CD4-positive, alpha-beta T cell treated with Interleukin-6 for 4 hours (primary cell): ENCODE results near the gene SORT1.
"Not testable (repeated sequence)": the region's sequence is repeated elsewhere in the genome, so short reads cannot be mapped to it uniquely, and the experiment has no call there.

Experiments used
- DNase-seq: peaks from one replicate; pipeline ENCODE4 v3.0.0-alpha.2; 2020; ENCODE audit warnings: mixed read lengths

The SORT1 gene

DNA sequence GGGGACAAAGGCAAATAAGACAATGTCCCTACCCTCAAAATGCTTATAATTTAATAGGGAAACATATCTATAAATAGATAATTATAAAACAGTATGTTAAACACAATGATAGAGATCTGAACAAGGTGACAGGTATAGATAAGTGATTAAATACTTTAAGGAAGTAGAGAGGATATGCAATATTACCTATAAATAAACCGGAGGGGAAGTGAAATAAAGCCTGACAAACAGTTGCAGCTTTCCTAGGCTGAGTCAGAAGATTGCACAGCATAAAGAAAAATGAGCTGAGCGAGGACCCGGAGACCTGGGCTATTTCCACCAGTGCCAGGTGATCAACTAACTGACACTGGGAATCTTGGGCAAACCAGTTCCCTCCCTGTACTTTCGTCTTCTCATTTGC, 103.2 kb downstream of the SORT1 start:
- DNase-seq: no peak

DNA sequence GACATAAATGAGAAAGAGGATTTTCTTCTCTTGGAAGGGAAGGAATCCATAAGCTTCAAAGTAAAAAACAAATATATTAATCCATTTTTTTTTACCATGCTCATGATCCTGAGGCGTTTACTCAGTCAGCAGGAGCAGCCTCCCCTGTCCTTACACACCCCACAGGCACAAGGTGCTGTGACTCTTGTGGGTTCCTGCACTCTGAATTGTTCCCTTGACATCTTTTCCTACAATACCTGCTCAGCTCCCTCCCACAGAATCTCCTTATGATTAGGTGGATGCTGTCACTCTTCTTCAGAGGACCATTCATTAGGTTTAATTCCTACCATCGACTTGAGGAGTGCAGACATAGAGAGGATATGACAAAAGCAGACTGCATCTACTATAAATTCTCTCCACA, 104.7 kb downstream of the SORT1 start:
- DNase-seq: no peak

DNA sequence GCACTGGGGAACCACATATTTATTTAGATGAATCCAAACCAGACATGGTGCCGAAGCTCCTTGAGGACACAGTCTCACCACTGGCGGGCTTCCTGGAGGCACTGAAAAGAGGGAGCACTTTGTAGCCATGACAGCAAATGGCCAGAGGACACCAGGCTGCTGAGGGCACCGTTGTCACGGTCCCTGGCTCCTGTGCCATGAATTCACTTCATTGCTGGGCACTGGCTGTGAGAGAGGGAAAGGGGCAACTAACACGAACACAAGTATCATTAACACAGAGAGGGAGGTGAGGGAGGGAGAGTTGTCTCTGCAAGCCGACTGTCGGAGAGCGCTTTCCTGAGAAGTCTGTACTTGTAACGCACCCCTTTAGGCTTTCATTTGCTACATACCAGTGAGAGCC, 105.4 kb downstream of the SORT1 start:
- DNase-seq: no peak

DNA sequence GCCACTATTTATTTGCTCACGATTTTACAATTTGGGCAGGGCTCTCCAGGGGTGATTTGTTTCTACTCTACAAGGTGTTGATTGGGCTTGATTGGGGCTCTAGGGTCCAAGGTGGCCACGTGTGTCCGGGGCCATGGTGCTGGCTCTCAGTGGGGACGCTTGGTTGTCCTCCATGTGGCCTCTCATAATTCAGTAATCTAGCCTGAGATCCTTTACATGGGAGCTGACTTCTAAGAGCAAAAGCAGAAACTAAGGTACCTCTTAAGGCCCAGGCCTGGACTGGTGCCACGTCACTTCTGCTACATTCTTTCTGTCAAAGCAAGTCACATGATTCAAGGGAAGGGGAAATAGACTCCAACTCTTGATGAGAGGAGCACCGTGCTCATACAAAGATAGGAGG, 106.7 kb downstream of the SORT1 start:
- no peak for DNase-seq

DNA sequence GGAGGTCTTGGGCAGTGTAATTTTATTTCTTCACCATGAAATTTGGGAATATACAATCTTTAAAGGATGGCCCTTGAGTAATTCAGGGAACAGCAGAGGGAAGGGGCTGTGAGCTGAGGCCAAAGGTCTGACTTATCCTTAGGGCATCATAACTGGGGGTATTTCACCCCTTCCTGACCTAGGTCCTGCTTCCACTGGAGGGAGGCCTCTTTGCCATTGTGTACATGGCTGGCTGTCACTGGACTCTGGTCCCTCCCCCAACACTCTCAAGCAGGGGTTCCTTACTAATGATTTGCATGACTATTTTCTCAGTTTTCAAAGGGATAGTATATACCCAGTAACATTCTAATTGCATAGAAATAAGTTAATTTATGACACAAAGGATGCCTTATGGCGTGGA, 107.6 kb downstream of the SORT1 start:
- no peak for DNase-seq

DNA sequence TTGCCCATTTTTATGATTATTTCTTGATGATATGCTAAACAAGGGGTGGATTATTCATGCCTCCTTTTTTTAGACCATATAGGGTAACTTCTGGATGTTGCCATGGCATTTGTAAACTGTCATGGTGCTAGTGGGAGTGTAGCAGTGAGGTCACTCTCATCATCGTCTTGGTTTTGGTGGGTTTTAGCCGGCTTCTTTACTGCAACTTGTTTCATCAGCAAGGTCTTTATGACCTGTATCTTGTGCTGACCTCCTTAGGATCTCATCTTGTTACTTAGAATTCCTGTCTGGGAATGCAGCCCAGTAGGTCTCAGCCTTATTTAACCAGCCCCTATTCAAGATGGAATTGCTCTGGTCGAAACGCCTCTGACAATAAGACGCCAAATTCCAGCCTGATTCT, 111.0 kb downstream of the SORT1 start:
- DNase-seq: not testable (repeated sequence)

DNA sequence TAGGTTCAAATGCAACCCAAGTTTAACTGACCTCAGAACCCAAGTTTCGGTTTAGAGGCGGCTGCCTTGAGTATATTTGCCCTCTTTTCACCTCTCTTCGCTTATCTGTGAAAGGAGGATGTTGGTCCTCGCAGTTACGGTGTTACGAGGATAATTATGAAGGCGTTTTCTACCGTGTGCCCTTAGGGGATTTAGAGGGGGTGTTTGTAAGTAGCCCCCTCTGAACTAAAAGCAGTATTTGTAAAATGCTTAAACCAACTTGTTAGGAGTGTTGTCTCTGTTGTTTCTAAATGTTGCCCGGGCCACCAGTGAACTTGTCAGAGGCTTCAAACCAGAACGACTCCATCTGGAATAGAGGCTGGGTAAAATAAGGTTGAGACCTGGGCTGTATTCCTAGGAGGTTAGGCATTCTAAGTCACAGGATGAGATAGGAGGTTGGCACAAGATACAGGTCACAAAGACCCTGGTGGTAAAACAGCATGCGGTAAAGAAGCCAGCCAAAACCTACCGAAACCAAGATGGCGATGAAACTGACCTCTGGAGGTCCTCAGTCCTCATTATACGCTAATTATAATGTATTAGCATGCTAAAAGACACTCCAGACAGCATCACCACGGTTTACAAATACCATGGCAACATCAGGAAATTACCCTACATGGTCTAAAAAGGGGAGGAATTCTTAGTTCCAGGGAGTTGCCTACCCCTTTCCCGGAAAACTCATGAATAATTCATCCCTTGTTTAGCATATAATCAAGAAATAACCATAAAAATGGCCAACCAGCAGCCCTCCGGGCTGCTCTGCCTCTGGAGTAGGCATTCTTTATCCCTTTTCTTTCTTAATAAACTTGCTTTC, 113.7 kb downstream of the SORT1 start:
- DNase-seq: no peak

DNA sequence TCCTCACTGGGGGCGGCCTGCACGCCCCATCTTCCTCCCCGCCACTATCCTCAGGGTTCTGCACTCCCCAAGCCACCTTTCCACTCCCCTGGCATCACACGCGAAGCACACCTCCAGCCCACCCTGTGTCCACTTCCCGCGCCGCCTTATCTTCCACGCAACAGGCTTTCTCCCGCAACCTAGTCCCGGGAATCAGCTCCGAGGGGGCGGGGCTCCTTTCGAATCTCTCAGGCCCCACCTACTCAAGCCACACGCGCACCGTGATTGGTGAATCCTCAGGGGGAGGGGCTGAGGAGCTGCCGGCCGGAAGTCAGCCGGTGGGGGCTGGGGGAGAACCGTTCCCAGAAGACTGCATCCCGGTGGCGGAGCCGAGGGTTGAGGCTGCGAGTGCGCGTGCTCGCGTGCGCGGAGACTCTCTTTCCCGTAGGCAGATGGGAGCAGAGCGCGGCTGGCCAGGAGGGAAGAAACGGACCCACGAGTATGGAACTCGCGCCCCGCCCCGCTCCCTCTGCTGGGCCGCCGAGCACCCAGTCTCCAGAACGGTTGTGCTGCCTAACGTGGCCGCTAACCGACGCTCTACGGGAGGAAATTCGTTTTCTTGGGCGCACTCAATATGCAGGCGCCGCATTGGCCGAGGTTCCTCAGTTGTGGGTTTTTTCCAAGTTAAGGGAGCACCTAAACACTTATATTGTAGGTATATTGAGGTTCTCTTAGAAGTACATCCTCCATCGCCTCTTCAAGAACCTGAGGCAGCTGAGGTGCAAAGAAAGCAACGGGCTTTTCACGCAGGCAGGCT, 114.6 kb downstream of the SORT1 start, which contains the start of gene PSRC1:
Gene PSRC1 (minus strand): TSS at position 194 of the 796 bp plus-strand sequence.
- DNase-seq: peak; percentile 92

DNA sequence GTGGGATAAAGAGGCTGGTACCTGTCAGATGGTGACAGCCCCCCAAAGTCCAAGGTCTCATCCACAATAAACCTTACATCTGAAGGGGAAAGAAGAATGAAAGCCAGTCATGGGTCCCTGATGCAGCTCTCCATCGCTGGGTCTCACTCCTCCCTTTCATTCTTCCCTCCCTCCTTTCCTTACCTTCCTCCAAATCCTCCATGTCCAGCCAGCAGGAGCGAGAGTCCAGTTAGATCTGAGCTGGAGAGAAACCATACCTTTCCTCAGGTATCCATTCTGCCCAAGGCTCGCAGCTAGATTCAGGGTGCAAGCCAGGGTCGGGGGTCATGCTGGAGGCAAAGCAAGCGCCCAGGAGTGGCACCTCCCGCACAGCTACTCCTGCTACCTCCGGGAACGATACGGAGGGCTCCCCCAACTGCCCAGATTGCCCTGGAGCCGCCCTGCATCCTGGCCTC, 115.2 kb downstream of the SORT1 start:
- DNase-seq: no peak

DNA sequence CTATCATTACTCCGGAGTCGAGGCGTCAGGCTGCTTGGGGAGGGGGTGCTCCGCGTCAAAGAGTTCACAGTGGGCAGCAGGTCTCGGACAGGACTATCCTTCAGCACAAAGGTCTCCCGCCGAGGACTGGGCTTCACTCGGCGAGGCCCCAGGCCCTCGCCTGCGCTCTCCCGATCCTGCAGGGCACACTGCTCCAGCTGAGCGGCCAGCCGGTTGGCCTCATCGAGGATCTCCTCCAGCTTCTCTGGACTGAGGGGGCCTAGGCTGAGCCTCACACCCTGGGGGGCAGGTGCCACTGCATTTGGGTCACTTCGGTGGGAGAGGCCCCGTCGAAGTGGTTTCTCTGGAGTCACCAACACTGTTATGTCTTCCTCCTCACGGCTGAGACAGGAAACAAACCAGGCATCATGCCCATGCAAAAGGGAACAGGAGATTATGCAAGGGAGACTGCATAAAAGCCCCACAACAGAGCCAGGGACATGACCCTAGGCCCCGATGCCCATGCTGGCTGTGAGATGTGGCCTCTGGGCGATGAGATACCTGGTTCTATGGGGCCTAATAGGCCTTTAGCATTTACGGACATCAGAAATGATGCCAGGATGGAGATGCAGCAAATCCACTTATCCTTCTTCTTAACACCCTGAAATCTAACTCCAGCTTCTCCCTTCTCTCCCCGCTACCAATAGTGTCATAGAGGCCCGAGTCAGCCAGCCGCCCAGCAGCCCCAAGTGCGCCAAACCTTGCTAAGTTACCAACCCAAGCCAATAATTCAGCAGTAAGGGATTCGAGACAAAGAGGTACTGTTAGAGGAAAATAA, 115.8 kb downstream of the SORT1 start:
- DNase-seq: no peak

DNA sequence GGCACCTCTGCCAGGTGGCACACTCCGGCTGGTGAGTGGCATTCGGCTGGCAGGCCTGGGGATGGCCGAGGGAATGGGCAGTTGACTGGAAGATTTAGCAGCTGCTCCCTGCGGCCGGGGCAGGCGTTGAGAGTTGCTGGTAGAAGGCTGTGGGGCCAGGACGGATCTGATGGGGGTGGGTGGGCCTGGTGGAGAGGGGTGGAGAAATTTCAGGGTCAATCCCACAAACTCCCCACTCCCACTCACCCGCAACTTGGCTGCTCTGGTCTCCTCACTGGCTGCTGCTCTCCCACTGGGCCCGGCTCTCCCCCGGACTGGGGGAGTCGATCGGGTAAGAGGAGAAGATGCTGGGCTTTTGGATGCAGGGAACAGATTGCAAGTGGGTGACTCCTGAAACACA, 116.9 kb downstream of the SORT1 start:
- DNase-seq: no peak

DNA sequence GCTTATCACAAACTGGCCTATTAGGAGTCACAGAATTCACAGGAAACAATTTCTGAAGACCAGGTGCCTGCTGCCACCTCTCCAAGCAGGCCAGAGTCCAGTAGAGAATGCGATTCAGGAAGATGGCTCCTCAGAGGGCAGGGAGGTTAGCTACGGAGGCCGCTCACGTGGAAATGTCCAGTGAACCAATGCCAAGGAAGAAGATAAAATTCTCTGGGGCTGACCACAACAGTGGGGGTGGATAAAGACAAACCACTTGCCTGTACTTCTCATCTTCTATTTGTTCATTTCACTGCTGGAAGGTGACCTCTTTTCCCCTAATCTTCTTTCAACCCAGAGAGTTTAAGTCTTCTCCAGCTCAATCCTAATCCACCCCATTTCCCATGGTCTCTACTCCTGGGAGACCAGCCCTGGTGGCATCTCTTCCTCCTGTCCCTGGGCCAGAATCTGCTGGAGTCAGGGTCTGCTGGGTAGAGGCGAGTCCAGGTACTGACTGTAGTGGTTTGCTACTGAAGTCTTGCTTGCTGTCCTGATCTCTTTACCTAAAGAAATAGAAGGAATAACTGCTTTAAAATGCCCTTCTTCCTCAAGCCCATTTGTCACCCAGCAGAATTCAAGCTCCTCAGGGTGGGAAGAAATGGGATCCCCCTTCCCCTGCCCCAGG, 118.0 kb downstream of the SORT1 start:
- no peak for DNase-seq

DNA sequence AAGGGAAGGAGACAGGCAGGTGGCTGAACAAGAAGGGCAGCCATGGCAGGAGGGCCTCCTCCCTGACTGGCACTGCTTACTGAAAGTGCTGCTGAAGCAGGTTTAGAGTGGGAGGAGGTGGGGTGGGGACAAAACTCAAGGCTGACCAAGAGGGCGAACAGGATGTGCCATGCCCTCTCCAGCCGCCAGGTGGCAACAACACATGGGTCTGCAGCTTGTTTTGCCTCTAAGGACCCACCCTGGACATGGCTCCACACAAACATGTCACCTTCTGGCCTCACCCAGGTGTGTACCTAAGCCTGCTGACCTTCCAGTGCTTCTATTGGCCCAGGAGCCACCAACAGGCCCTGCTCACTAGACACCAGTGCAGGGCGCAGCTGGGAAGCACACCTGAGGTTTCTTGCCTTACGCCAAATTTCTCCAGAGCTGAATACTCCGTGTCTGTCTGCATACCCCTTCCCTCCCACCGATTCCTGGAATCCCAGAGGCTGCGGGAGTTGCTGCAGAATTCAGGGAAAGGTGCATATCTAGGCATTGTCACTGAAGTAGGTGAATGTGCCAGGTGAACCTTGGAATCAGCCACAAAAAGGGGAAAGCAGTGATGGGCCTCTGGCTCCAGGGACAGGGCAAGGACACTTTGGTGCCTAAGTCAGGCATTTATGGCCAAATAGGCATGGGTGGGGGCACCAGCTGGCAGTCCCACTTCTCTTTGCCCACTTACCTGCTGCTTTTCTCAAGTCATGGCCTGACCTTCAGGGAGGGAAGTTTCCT, 120.1 kb downstream of the SORT1 start:
- DNase-seq: peak; percentile 72

DNA sequence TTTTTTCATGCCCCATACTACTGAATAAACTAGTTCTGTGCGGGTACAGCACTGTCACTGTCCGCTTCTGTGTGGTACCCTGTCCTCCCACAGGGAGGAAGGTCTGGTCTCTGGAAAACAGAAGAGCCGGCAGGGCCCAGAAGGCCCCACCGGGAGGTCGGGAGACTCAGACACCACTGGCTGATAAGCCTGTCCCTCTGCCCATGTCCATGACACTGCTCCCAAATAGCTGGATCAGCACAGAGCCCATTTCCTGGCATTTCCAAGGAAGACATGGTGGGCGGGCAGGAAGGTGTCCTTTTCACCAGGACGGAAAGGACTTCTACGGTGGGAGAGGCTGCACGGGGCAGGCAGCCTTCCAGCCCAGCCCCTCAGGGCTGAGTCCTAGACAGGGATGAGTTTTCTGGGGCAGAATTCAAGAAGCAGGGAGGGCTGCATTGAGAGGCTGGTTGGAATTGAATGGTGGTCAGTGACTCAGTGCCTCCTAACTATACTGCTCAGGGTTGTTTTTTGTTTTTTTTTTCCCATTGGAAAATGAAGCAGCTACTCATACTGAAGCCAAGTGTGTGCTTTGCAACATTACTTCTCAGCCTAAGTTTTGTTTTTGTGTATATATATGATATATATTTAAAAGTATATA, 121.9 kb downstream of the SORT1 start:
- DNase-seq: no peak

DNA sequence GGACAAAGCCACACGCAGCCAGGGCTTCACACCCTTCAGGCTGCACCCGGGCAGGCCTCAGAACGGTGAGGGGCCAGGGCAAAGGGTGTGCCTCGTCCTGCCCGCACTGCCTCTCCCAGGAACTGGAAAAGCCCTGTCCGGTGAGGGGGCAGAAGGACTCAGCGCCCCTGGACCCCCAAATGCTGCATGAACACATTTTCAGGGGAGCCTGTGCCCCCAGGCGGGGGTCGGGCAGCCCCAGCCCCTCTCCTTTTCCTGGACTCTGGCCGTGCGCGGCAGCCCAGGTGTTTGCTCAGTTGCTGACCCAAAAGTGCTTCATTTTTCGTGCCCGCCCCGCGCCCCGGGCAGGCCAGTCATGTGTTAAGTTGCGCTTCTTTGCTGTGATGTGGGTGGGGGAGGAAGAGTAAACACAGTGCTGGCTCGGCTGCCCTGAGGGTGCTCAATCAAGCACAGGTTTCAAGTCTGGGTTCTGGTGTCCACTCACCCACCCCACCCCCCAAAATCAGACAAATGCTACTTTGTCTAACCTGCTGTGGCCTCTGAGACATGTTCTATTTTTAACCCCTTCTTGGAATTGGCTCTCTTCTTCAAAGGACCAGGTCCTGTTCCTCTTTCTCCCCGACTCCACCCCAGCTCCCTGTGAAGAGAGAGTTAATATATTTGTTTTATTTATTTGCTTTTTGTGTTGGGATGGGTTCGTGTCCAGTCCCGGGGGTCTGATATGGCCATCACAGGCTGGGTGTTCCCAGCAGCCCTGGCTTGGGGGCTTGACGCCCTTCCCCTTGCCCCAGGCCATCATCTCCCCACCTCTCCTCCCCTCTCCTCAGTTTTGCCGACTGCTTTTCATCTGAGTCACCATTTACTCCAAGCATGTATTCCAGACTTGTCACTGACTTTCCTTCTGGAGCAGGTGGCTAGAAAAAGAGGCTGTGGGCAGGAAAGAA, 122.9 kb downstream of the SORT1 start:
- no peak for DNase-seq

DNA sequence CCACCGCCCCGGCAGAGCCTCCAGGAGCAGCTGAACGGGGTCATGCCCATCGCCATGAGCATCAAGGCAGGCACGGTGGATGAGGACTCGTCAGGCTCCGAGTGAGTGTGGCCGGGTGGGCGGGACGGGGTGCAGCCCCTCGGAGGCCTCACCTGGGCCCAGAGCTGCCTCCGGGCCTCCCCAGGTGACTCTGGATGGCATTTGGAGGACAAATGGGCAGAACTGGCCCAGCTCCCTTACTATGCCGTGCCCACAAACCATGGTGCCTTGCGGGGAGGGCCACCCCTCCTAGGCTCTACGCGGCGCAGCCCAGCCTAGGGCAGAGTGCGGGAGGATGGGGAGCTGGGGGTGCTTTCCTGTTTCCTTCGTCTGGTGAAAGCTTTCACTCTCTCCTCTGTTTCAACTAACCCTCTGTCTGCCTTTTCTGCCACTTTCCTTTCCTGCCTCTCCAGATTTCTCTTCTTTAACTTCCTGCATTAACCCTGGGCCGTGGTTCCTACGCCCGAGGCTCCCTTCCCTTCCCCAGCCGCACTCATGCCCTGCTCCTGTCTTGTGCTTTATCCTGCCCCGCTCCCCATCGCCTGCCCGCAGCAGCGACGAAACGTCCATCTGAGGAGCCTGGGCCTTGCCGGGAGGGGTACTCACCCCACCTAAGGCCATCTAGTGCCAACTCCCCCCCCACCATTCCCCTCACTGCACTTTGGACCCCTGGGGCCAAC, 124.0 kb downstream of the SORT1 start:
- no peak for DNase-seq

DNA sequence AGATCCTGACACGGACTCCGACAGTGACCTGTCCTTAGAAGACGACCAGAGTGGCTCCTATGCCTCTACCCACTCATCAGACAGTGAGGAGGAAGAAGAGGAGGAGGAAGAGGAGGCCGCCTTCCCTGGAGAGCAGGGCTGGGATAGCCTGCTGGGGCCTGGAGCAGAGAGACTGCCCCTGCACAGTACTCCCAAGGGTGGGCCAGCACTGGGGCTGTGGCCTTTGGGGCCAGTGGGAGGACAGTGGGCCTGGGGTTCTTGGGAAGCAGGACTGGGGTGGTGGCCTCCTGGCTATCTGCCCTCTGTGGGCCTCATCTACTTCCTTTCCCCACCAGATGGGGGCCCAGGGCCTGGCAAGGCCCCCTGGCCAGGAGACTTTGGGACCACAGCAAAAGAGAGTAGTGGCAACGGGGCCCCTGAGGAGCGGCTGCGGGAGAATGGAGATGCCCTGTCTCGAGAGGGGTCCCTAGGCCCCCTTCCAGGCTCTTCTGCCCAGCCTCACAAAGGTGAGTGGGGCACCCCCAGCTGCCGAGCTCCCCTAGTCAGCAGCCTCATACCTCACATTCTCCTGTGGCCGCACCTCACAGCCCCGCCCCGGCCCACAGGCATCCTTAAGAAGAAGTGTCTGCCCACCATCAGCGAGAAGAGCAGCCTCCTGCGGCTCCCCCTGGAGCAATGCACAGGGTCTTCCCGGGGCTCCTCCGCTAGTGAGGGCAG, 124.7 kb downstream of the SORT1 start:
- DNase-seq: no peak

DNA sequence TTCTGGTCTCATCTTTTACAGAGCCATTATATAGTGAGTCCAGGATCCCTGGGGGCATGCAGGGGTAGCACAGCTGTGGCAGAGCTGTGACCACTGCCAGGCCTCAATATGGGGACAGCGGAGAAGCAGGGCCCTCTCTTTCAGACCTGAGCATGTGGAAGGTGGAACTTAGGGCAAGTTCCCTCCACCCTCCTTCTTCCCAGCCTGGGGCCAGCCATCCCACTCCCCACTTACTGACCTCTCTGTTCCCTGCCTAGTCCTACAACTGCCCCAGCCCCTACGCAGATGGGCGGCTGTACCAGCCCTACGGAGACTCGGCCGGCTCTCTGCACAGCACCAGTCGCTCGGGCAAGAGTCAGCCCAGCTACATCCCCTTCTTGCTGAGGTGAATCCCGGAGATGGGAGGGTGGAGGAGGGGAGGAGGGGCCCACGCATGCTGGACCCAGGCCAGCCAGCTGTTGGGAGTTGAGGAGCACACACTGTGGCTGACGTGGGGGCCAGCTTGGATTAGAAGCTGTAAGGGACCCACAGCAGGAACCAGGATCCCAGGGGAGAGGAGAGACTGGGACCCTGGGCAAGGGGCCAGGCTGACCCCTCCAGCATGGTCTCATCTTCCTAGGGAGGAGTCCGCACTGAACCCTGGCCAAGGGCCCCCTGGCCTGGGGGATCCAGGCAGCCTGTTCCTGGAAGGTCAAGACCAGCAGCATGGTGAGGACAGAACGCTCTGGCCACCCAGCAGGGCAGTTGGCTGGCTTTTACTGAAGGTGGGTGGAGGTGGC, 125.5 kb downstream of the SORT1 start:
- no peak for DNase-seq
